Activated CD8-positive, alpha-beta memory T cell treated with anti-CD3 and anti-CD28 coated beads for 36 hours (primary cell): ENCODE data around the gene HIC2. TPM values are rescaled to one million over a fixed set of nuclear protein-coding genes. Genes with fewer than 3 reads are reported as not detected.
"Not testable (repeated sequence)": the region's sequence is repeated elsewhere in the genome, so short reads cannot be mapped to it uniquely, and the experiment has no call there.

ENCODE experiments used
- CTCF ChIA-PET: fragments of 350-600 bp; sonication (Branson Sonifier 250); formaldehyde crosslinking; loops from one replicate; lab custom pipeline; 2021; ENCODE audit warnings: antibody characterized with exemption; lab: Charles Lee
- POLR2A ChIA-PET: fragments of 350-600 bp; sonication (Branson Sonifier 250); formaldehyde crosslinking; loops from one replicate; lab custom pipeline; 2021; ENCODE audit warnings: antibody characterized with exemption; lab: Charles Lee
- total RNA-seq, 2 experiments: library from RNA; stranded (reverse); gene quantifications; one replicate each; pipeline ENCODE4 v1.2.3, GENCODE V29; 2021

HIC2 gene
- total RNA-seq, 2 experiments from 2014 or later, result 5.9 to 6.0 TPM

DNA sequence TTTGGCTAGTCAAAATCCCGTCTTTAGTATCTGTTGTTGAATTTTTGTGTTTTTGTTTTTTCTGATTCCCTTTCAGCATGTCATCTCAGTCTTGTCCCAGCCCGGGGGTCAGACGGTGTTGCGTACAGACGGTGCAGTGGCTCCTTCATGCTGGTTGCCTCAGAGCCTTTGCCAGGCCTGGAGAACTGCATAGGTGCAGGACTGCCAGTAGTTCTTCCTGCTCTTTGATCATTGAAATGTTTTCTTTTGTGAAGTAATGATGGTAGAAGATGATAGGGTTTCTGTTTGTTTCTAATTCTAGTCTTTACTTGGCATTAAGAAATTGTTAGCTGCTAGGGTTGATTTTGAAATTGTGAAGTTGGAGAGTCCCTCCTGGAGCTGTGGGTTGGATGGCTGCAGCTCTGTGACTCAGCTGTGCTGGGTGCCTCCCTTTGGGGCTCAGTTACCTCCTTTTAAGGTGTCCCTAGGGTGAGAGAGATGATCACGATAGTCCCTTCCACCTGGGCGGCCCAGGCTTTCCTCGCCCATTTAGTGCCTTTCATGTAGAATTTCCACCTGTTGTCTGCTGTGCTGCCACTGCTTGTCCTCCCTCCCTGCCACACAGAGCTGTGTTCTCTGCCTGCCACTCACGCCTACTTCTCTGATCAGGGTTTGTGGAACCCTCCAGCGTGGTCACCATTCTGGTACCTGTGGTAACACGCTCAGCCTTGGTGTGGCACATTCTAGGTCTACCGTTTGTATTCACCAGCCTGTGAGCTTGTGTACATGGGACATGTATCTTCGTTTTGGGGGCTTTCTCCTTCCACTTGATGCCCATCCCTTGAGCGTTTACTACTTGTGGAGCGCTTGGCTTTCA, 17.4 kb downstream of the HIC2 start:
- POLR2A ChIA-PET, CTCF ChIA-PET: not testable (repeated sequence)

DNA sequence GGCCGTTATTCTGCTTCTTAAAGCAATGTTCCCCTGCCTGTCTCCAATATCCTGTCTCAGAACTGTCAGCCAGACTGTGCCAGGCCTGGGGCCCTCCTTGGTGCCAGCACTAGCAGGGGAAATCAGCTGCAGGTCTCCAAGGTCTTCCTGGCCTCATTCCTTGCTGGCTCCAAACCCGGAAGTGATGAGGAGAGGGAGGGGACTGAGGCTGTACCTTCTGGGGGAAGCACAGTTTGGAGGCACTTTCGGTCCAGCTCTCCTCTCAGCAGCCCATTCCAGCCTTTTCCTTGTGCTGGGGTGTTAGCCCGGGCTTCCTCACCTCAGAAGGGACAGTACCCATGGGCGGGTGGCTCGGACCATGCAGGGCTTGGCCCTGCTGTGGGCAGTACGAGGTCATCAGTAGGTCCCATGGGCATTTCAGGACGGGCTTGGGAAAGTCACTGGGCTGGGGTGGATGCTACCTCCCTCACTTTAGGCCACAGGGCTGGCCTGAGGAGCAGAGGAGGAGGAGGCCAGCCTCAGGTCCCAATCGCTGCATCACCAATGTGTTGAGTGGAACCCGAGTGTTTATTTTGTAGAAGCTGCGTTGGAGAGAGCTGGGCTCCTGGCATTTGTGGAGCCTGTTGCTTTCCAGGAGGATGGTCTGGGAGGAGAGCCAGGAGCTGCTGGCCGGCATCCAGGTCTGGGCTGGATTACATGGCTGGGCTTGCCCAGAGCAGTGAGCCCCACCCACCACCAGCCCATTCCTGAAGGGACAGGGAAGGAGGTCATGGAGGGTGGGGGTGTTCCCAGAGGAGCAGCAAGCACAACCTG, 19.0 kb downstream of the HIC2 start:
- POLR2A ChIA-PET, CTCF ChIA-PET: not testable (repeated sequence)

DNA sequence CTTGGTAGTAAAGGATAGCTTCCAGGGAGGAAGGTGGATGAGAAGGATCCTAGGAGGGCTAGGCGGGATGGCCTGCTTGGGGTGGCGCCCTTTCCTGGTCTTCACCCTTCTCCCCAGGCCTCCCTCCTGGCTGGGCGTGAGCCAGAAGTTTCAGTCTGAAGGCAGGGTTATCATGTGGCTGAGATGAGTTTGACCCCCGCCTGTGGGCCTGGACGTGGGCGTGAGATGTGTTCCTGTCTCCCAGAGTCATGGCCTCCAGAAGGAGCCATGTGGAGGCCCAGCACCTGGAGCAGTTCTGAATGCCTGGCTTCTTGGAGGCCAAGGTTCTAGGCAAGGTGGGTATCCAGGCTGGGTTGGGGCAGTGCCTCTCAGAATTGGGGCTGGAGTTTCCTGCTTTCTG, 20.8 kb downstream of the HIC2 start:
- POLR2A ChIA-PET, CTCF ChIA-PET: not testable (repeated sequence)

DNA sequence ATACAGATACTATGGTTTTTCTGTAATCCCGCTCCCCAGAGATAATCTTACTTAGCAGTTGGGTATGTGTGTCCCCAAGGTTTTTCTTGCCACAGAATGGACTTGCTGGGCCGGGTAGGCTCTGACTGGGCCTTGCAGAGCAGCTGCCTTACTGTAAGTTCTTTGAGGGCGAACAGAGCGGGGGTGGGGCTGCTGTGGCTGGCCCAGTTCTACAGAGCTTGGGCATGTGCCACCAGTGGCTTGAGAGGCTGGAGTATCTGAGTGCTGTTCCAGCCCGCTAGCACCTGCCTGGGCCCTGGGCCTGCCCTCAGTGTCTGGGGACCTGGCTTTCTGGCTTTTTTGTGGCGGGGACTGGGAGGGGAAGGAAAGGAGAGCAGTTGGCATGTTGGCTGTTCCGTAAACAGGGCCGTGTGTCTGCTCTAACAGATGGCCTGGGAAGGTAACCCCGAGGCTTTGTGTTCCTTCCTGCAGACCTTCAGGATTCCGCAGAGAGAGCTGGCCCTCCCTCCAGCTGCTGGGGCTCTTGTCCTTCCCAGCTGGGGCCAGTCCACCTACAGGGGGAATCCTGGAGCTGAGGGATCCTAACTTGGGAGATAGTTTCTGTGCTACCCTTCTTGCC, 23.0 kb downstream of the HIC2 start:
- POLR2A ChIA-PET, CTCF ChIA-PET: not testable (repeated sequence)

DNA sequence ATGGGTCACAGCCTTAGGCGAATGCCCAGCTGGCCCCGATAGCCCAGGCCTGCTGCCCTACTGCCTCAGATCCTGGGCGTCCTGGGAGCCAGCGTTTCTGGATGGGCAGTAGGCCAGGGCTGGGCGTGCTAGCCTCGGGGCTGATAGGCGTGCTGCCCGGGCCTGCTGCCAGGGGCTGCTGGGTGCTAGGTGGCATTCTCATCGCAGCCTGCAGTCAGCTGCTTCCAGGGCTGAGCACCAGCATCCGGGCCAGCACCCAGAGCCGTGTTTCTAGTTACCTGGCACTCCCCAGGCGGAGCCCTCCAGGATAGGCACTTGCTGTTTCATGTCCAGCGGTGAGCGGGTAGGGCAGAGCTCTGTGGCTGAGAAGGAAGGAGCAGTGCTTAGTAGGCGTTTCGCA, 23.5 kb downstream of the HIC2 start:
- POLR2A ChIA-PET, CTCF ChIA-PET: not testable (repeated sequence)

DNA sequence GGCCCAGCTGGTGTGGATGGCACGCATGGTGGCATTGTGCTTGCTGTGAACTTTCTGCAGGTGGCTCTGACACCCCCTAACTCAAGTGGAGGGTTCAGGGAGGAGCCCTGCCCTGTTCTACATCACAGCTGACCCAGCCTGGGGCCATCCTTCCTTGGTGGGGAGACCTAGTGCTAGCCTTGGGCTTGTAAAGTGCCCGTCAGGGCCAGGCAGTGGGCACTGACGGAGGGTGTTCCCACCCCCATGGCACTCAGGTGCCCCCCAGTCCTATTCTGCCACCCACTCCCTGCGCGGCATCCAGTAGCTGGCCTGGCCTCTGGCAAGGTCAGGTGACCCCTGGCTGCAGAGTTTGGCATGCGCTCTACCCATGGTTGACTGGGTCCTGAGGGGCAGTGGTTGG, 24.0 kb downstream of the HIC2 start:
- POLR2A ChIA-PET, CTCF ChIA-PET: not testable (repeated sequence)

DNA sequence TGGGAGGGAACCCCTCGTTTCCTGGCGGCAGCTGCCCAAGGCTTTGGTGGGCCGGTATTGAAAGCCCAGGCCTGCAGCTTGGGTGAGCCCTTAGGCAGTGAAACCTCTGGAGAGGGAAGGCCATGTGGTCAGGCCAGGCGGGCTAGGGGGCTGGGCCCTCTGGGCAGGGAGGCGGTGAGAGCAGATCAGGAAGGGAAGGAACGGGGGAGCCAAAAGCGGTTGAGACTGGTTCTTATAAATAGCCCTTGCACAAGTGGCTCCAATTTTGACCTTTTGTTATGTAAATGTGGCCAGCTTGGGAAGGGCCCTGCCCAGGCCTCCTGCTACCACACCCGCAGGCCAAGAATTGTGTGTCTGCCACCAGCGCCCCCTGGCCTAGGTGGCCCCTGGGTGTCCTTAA, 25.0 kb downstream of the HIC2 start:
- POLR2A ChIA-PET, CTCF ChIA-PET: not testable (repeated sequence)

DNA sequence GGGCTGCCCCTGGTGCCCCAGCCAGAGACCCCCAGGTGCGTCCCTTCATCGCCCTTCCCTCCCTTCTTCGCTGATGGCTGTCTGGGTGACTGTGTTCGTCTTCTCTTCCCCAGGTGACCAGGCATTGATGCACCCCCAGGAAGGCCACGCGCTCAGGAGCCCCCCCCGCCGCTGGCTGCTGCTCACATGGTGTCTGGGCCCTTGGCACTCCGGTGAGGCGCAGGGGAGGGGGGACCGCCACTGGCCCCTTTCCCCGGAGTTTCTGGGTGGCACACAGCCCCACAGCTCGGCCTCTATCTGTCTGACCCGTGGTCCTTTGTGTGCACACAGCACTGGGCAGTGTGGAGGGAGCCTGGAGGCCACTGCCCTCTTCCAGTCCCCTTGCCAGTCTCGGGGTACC, 25.5 kb downstream of the HIC2 start:
- CTCF ChIA-PET, POLR2A ChIA-PET: not testable (repeated sequence)

DNA sequence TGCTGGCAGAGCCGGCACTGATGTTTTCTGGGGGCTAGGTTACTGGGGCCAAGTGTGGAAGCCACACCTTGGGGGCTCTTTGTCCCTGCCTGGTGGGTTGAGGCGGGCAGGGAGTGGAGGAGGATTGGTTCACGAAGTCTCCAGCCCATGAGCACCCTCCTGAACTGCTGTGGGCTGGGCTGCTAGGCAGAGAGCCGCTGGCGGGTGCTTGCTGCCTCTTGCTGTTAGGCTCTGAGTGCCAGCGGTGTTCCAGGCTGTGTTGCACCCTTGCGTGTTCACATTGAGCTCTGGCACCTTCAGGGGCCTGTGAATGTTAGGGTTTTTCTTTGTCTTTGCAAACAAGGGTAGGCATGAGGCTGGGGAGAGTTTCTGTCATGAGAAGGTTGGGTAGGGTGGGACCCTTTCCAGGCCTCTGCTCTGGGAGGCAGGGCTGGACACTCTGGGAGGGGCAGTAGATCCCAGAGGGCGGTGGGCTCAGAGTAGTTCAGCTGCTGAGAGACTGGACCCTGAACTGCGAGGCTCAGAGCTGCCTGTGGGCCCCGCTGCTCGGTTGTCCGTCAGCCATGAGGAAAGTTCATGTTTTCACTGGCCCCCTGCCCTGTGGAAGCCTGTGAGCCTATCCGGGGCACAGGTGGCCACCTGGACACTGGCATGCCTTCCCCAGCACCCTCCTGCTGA, 26.0 kb downstream of the HIC2 start:
- ChIA-PET CTCF (no interaction called here), POLR2A (no interaction called here)

DNA sequence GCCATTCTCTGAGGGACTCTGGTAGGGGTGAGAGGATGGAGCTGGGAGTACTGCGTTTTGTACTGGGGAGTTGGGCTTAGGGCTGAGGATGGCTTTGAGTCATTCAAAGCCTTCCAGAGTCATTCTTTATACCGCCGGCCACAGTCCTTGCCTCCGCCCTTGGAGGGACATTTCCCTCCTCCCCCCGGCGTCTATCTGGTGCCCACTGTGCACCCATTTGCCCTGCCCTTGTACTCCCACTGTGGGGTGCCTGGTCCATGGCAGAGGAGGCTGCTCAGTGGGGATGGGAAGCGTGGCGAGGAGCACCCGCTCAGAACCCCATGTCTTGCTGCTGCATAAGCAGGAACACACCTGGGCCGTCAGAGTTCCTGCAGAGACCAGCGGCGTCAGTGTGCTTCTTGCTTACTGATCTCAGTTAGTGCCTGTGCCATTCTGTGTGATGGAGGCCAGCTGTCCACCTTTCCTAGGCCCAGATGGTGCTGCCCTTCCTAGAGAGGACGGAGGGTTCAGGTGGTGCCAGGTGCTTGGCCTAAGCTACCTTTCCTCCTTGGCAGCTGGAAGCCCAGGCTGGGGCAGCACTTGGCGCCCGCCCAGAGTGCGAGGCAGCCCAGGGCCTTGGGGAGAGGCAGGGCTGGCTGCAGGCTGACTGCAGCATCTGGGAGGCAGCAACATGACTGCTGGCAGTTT, 26.7 kb downstream of the HIC2 start:
- POLR2A ChIA-PET, result no interaction called here
- CTCF ChIA-PET, result no interaction called here

DNA sequence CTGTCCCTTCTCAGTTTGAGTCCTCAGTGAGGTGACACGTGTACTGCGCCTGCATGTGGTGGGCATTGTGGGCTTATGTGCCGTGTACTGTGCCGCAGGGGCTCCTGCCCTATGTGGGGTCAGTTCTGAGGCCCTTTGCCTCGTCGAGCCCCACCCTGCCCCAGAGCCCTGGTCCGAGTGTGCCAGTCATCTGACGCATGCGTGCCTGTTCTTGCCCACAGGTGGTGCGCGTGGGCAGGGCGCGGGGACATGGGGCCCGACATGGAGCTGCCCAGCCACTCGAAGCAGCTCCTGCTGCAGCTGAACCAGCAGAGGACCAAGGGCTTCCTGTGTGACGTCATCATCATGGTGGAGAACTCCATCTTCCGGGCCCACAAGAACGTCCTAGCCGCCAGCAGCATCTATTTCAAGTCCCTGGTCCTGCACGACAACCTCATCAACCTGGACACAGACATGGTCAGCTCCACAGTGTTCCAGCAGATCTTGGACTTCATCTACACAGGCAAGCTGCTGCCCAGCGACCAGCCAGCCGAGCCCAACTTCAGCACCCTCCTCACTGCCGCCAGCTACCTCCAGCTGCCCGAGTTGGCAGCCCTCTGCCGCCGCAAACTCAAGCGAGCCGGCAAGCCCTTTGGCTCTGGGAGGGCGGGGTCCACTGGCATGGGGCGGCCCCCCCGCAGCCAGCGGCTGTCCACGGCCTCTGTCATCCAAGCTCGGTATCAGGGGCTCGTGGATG, 27.7 kb downstream of the HIC2 start:
- ChIA-PET POLR2A (no interaction called here), CTCF (no interaction called here)

DNA sequence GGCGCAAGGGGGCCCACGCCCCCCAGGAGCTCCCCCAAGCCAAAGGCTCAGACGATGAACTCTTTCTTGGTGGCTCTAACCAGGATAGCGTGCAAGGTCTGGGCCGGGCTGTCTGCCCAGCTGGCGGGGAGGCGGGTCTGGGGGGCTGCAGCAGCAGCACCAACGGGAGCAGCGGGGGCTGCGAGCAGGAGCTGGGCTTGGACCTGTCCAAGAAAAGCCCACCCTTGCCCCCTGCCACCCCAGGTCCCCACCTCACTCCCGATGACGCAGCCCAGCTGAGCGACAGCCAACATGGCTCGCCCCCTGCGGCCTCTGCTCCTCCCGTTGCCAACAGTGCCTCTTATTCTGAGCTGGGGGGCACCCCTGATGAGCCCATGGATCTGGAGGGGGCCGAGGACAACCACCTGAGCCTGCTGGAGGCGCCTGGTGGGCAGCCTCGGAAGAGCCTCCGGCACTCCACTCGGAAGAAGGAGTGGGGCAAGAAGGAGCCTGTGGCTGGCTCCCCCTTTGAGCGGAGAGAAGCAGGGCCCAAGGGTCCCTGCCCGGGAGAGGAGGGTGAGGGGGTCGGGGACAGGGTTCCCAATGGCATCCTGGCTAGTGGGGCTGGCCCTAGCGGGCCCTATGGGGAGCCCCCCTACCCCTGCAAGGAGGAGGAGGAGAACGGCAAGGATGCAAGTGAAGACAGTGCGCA, 28.4 kb downstream of the HIC2 start:
- POLR2A ChIA-PET, result no interaction called here

DNA sequence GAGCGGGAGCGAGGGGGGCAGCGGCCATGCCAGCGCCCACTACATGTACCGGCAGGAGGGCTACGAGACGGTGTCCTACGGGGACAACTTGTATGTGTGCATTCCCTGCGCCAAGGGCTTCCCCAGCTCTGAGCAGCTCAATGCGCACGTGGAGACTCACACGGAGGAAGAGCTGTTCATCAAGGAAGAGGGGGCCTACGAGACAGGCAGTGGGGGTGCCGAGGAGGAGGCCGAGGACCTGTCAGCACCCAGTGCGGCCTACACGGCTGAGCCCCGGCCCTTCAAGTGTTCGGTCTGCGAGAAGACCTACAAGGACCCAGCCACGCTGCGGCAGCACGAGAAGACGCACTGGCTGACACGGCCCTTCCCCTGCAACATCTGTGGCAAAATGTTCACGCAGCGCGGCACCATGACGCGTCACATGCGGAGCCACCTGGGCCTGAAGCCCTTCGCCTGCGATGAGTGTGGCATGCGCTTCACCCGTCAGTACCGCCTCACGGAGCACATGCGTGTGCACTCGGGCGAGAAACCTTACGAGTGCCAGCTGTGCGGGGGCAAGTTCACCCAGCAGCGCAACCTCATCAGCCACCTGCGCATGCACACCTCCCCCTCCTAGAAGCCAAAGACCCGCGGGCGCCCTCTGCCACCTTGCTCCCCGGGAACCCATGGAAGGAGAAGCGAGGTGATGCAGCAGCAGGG, 29.1 kb downstream of the HIC2 start:
- ChIA-PET POLR2A (no interaction called here), CTCF (no interaction called here)

More for the DNA sequence above, 28.4 kb downstream of the HIC2 start:
- CTCF ChIA-PET, result no interaction called here

DNA sequence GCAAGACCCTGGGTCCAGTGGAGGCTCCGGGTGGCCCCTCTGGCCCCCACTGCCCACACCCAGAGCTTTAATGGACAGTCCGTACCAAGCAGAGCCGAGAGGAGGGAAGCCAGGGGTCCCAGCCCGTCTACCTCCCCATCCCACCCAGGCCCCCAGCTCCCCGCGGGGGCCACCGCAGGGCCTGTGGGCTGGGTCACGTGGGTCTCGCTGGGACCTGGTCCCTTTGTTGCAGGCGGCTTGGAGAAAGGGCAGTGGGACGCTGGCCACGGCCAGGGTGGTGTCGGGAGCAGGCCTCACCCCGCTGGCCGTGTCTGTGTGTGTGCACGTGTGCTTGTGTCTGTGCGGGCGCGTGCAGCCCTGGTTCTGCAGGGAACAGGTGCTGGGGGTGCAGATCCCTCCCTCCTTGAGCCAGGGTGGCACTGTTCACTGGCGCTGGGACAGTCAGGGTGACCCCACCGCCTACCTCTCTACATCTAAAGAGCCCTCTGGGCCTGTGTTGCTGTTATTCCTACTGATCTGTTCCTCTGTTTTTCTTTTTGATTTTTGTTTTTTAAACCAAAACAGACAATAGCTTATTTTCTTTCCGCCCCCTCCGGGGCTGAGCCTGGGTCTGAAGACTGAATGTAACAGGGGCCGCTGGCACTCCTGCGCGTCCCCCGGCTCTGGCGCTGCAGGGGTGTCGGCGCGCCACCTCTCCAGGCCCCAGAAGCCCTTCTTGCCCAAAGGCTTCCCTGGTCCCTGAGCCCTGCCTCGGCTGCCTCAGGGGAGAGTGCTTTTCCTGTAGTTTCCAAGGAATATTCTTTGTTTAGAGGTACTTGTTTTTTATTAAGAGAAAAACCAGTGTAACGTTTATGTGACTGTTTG, 29.9 kb downstream of the HIC2 start:
- POLR2A ChIA-PET, result no interaction called here

DNA sequence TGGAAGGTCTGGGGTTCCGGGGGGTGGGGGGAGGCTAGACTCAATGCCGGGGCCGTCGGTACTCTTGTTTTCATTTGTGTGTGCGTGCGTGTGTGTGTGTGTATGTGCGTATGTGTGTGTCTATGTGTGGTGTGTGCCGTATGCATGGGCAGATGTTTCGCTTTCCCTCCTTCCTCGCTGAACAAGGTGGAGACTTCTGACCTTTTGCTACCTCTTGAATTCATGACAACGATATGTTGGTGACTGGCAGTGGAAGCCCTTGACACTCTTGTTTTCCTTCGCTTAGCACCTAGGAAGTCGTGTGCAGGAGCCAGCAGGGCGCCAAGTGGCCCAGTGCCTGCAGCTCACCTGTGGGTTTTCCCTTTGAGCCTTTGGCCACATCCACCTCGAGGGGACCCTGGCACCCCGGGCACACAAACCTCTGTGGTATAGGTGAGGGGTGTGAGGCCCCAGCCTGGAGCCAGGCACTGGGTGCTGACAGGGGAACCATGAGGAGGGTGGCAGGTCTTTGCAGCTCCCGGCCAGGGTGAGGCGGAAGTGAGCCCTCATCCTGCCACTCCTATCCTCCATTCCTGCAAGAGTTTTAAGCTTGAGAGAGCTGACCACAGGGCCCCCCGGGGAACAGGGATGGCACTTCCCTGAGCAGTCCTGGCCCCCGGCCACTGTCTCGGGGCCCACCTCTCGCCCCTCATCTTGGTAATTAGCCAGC, 30.7 kb downstream of the HIC2 start:
- CTCF ChIA-PET, result no interaction called here
- POLR2A ChIA-PET, result no interaction called here

More for the DNA sequence above, 29.9 kb downstream of the HIC2 start:
- CTCF ChIA-PET, result no interaction called here
